ENCODE data around the gene DAAM2. TPM values are rescaled to one million over a fixed set of nuclear protein-coding genes. Genes with fewer than 3 reads are reported as not detected.

DAAM2 gene
- polyA plus RNA-seq, 1 experiment: 60.6 TPM

- POLR2A ChIA-PET: no interaction called here
- CTCF ChIA-PET: interaction anchor here (0.6 to 3.3 kb wide), 33 partner anchors 10 to 517 kb away, joined by 3 to 40 read pairs (median 4); no protein-coding TSS in a partner anchor
- DNase-seq (ENCODE audit: low read depth): no peak
- Histone ChIP-seq H3K36me3 (ENCODE audit: control insufficient read depth, insufficient read depth, low read length) (peaks cover 26% of the 10 kb centered on the region), H3K27me3 (ENCODE audit: control insufficient read depth, insufficient read depth, low read length) (no peaks in the 10 kb centered on the region), H3K4me3 (ENCODE audit: low read depth, low read length) (no peak overlapping the region)
- TF ChIP-seq CTCF (IDR thresholded peaks at IDR 0.05; ENCODE audit: insufficient read depth, low read depth, low read length): peak; percentile 80
Measured at GRCh38 chr6:39865011-39865888, 73.1 kb downstream of the DAAM2 start.

- DNase-seq (ENCODE audit: low read depth): no peak
- POLR2A ChIA-PET: no interaction called here
- no peak for TF ChIP-seq CTCF (IDR thresholded peaks at IDR 0.05; ENCODE audit: insufficient read depth, low read depth, low read length)
- Histone ChIP-seq H3K4me3 (ENCODE audit: low read depth, low read length) (no peak overlapping the region), H3K27me3 (ENCODE audit: control insufficient read depth, insufficient read depth, low read length) (no peaks in the 10 kb centered on the region), H3K36me3 (ENCODE audit: control insufficient read depth, insufficient read depth, low read length) (peaks cover 26% of the 10 kb centered on the region)
- CTCF ChIA-PET: interaction anchor here (3.0 kb wide), 1 partner anchor 12 kb away, joined by 29 read pairs; no protein-coding TSS in a partner anchor
Measured at GRCh38 chr6:39867592-39867991, 75.4 kb downstream of the DAAM2 start.

- peaks cover 30% of the 10 kb centered on the region for H3K36me3 ChIP-seq (ENCODE audit: control insufficient read depth, insufficient read depth, low read length)
- H3K4me3 ChIP-seq (ENCODE audit: low read depth, low read length): no peak overlapping the region
- POLR2A ChIA-PET: no interaction called here
- no peaks in the 10 kb centered on the region for H3K27me3 ChIP-seq (ENCODE audit: control insufficient read depth, insufficient read depth, low read length)
- no peak for DNase-seq (ENCODE audit: low read depth)
- TF ChIP-seq CTCF (IDR thresholded peaks at IDR 0.05; ENCODE audit: insufficient read depth, low read depth, low read length): no peak
- CTCF ChIA-PET: interaction anchor here (1.2 kb wide), 1 partner anchor 17 kb away, joined by 5 read pairs; no protein-coding TSS in a partner anchor
Measured at GRCh38 chr6:39870950-39871349, 78.8 kb downstream of the DAAM2 start.

GRCh38 chr6:39873439-39873838, 81.3 kb downstream of the DAAM2 start:
- no peak overlapping the region for H3K4me3 ChIP-seq (ENCODE audit: low read depth, low read length)
- ChIA-PET CTCF (interaction anchor here (0.8 kb wide), 1 partner anchor 12 kb away, joined by 3 read pairs; no protein-coding TSS in a partner anchor), POLR2A (no interaction called here)

More at GRCh38 chr6:39873439-39873838, 81.3 kb downstream of the DAAM2 start:
- DNase-seq (ENCODE audit: low read depth): no peak
- H3K36me3 ChIP-seq (ENCODE audit: control insufficient read depth, insufficient read depth, low read length): peaks cover 35% of the 10 kb centered on the region
- TF ChIP-seq CTCF (IDR thresholded peaks at IDR 0.05; ENCODE audit: insufficient read depth, low read depth, low read length): no peak
- H3K27me3 ChIP-seq (ENCODE audit: control insufficient read depth, insufficient read depth, low read length): no peaks in the 10 kb centered on the region

Data from BJ (cell line).